HG03432 (cell line): ENCODE data around the gene FBXL15.
A peak's percentile ranks its signal among the peaks of the same experiment; 100 is the strongest.

Source experiments
- ATAC-seq: cut with Tn5 transposase; IDR thresholded peaks from one replicate; pipeline ENCODE4 v1.9.1; 2021; ENCODE audit warnings: mild to moderate bottlenecking, moderate library complexity; ENCODE audit not compliant: unreplicated experiment

Gene FBXL15

GRCh38 chr10:102424916-102425315 lies 4.3 kb downstream of the FBXL15 start:
- no peak for ATAC-seq

DNA sequence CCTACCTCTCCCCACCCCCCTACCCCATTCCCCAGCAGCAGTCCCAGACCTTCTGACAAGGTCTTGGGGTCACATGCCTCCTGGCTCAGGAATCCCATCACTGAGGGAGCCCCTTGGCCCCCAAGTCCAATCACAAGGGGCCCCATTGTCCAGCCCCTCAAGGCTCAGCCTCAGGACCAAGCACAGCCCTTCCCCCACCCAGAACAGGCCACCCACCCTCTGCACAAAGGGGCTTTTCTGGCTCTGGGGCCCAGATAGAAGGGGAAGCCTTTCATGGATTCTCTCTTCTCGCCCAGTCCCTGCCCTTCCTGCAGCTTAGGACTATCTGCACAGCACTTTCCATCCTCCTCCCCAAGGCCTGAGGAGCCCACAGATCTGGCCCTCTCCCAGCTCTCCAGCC lies 4.8 kb downstream of the FBXL15 start:
- no peak for ATAC-seq

GRCh38 chr10:102426803-102427287 lies 6.2 kb downstream of the FBXL15 start:
- no peak for ATAC-seq

GRCh38 chr10:102429468-102429867 lies 8.8 kb downstream of the FBXL15 start:
- no peak for ATAC-seq

- peak; percentile 1 for ATAC-seq
Measured at GRCh38 chr10:102431452-102432124, 11.0 kb downstream of the FBXL15 start.

GRCh38 chr10:102432162-102432950 lies 11.7 kb downstream of the FBXL15 start, which contains the start of gene CUEDC2:
Gene CUEDC2, minus strand, starts transcription at chr10:102432574. Its CDS starts 7,386 bp downstream, at chr10:102425188.
- peak; percentile 86 for ATAC-seq

GRCh38 chr10:102433619-102434046 lies 13.0 kb downstream of the FBXL15 start:
- no peak for ATAC-seq

DNA sequence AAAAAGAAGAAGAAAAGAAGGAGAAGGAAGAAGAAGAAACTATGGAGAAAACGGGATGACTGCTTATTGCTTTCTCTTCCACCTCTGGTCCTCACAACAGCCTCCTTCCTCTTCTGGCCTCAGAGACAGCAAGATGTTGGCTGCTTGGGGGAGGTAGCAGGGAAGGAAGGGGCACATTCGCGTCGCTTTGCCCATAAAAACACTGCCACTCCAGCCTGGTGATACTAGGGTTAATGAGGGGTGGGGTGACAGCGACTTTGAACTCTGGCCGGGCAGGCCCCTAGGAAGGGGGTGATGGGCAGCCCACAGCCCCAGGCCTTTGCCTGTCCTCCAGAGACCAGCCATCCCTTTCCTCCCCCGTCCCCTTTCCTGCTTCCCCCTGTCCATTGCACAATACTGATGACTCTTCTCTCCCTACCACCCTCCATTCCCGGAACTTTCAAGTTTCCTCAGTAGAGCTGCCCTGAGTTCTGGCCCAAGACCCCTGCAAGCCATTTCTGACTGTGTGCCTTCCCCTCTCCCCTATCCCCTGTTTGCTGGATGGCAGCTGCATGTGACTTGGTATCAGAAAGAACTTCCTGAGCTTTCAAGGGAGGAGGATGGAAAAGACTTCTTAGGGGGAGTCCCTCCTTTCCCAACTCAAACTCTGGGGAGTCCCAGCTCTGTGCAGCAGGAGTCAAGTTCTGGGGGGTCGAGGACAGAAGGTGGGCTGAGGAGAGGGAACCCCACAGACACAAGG lies 13.9 kb downstream of the FBXL15 start:
- ATAC-seq = no peak

- ATAC-seq = no peak
Measured at GRCh38 chr10:102435133-102435497, 14.5 kb downstream of the FBXL15 start.

GRCh38 chr10:102435529-102436233 lies 15.0 kb downstream of the FBXL15 start:
- ATAC-seq = no peak

DNA sequence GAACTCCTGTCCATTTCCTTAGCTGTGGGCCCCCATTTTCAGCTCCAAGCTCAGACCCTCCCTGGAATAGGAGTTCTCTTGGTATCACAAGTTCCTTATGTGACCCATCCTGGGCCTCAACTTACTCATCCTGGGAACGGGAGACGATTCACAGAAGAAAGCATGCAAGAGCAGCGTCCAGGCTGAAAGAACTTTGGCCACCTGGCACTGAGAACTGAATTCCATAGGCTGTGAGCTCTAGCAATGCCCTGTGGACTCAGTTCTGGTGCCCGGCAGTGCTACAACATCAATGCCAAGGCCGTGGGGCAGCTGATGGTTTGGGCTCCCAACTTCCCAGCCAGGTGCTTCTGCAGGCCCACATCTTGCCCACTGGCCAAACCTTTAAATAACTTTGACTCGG lies 15.7 kb downstream of the FBXL15 start:
- no peak for ATAC-seq

- no peak for ATAC-seq
Measured at GRCh38 chr10:102437515-102437914, 16.9 kb downstream of the FBXL15 start.

GRCh38 chr10:102438374-102438773 lies 17.7 kb downstream of the FBXL15 start:
- no peak for ATAC-seq

DNA sequence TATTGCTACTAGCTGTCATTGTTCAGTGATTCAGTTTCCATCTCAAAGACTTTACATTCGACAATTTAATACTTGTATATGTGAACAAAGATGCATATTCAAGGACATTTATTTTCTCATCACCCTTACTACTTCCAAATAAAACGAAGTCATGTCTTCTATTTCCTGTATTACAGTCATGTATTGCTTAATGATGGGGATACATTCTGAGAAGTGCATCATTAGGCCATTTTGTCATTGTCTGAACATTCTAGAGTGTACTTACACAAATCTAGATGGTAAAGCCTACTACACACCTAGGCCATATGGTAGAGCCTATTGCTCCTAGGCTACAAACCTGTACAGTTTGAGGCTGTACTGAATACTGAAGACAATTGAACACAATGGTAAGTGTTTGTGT lies 24.2 kb downstream of the FBXL15 start:
- no peak for ATAC-seq

- peak; percentile 46 for ATAC-seq
Measured at GRCh38 chr10:102449321-102450123, 28.9 kb downstream of the FBXL15 start.

- ATAC-seq = no peak
Measured at GRCh38 chr10:102450124-102450373, 29.4 kb downstream of the FBXL15 start.

DNA sequence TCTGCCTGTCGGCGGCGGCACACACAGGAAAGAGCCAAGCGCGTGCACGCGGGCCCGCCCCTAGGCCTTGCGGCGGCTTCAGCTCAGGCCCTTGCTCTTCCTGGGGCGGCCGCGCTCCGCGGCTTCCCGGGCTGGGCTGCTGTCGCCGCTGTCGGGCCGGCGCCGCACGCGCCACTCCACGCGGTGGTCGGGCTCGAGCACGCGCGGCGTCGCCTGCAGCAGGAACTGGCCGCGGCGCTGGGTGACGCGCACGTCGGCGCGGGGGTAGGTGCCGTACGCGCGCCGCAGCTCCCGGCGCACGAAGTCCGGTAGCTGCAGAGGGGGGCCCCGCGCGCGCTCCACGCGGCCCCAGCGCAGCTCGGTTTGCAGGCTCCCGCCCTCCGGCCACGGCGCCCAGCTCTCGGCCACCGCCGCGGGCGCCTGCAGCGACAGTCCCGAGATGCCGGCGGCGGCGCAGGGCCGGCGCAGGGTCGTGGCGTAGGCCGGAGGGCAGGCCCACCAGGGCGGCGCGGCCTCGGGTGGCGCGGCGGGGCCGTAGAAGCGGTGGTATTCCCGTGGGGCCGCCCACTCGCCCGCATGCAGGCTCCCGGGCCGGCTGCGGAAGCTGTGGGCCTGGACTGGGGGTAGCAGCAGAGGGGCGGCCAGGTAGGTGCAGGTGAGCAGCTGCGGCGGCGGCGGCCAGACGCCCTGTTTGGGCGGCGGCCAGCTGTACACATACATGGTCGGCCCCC lies 29.9 kb downstream of the FBXL15 start:
- peak; percentile 79 for ATAC-seq

DNA sequence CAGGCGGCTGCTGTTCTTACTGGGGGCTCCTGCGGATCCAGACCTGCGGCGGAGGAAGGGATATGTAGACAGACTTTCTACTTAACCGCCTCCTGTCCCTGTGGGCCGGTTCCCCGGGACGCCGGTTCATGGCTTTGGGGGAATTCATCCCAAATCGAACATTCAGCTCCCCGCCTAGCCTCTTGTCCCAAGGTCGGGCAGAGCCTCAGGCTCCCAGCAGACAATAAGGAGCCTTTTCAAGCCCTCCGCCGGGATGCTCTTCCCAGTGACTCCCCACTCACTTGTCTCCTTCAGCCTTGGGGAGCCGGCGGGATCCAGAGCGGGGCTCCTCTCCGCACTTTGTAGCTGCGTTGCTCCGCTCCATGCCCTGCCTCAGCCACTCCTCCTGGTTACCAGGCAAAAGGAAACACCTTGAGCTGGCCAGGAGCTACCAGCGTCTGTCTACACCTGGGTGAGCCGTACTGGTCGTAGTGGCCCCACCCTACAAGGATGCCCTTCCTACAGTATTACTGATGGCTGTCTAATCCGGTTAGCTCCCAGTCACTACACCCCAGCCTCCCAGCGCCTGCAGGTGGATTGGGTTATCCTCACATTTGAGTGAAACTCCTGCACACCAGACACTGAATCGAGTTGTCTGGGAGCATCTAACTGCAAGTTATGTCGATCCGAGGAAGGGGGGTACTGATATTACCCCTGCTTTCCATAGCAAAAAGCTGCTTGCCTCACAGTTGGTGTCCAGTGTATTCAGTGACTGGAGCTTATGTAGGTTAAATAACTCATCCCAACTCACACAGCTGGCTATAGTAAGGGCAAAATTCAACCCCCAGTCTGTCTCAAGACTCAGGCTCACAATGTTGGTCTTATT lies 30.7 kb downstream of the FBXL15 start, which contains the start of gene C10orf95:
C10orf95 (minus strand) TSS at position 439 of the 865 bp plus-strand sequence. CDS start 450 bp downstream, outside the sequence.
- ATAC-seq = no peak
